Measurements from ENCODE around the gene PRKAG2.
"Not testable (repeated sequence)": the region's sequence is repeated elsewhere in the genome, so short reads cannot be mapped to it uniquely, and the experiment has no call there.

PRKAG2 gene

GRCh38 chr7:151785681-151785965 is 91.3 kb downstream of the PRKAG2 start:
- DNase-seq (ENCODE audit: low spot score), result no peak

- DNase-seq (ENCODE audit: low spot score), result no peak
These were observed 91.8 kb downstream of the PRKAG2 start for GRCh38 chr7:151784853-151785680.

- DNase-seq (ENCODE audit: low spot score), result no peak
These were observed 92.8 kb downstream of the PRKAG2 start for GRCh38 chr7:151783958-151784575.

GRCh38 chr7:151782598-151783448 is 94.1 kb downstream of the PRKAG2 start:
- DNase-seq (ENCODE audit: low spot score), result peak; percentile 29

- not testable (repeated sequence) for DNase-seq (ENCODE audit: low spot score)
These were observed 94.7 kb downstream of the PRKAG2 start for GRCh38 chr7:151782256-151782597.

- no peak for DNase-seq (ENCODE audit: low spot score)
These were observed 95.6 kb downstream of the PRKAG2 start for GRCh38 chr7:151781161-151781845.

GRCh38 chr7:151780631-151781030 is 96.3 kb downstream of the PRKAG2 start:
- peak; percentile 42 for DNase-seq (ENCODE audit: low spot score)

GRCh38 chr7:151779678-151780077 is 97.2 kb downstream of the PRKAG2 start:
- DNase-seq (ENCODE audit: low spot score), result no peak

GRCh38 chr7:151779255-151779654 is 97.7 kb downstream of the PRKAG2 start:
- no peak for DNase-seq (ENCODE audit: low spot score)

GRCh38 chr7:151777908-151778670 is 98.8 kb downstream of the PRKAG2 start:
- no peak for DNase-seq (ENCODE audit: low spot score)

GRCh38 chr7:151777495-151777880 is 99.4 kb downstream of the PRKAG2 start:
- DNase-seq (ENCODE audit: low spot score), result no peak

GRCh38 chr7:151776876-151777494 is 99.9 kb downstream of the PRKAG2 start:
- no peak for DNase-seq (ENCODE audit: low spot score)

- DNase-seq (ENCODE audit: low spot score), result no peak
These were observed 100.5 kb downstream of the PRKAG2 start for GRCh38 chr7:151776446-151776845.

- no peak for DNase-seq (ENCODE audit: low spot score)
These were observed 101.1 kb downstream of the PRKAG2 start for GRCh38 chr7:151775547-151776443.

GRCh38 chr7:151774951-151775350 is 102.0 kb downstream of the PRKAG2 start:
- no peak for DNase-seq (ENCODE audit: low spot score)

GRCh38 chr7:151773797-151774196 is 103.1 kb downstream of the PRKAG2 start:
- no peak for DNase-seq (ENCODE audit: low spot score)

GRCh38 chr7:151770232-151770631 is 106.7 kb downstream of the PRKAG2 start:
- no peak for DNase-seq (ENCODE audit: low spot score)

- no peak for DNase-seq (ENCODE audit: low spot score)
These were observed 107.6 kb downstream of the PRKAG2 start for GRCh38 chr7:151769188-151769821.

- DNase-seq (ENCODE audit: low spot score), result no peak
These were observed 108.1 kb downstream of the PRKAG2 start for GRCh38 chr7:151768805-151769187.

GRCh38 chr7:151767557-151767956 is 109.4 kb downstream of the PRKAG2 start:
- DNase-seq (ENCODE audit: low spot score), result no peak

Measured in kidney capillary endothelial cell (primary cell).